DOHH2 (cell line): ENCODE measurements around the gene ETS1.

ENCODE experiments used
- H3F3A ChIP-seq: fragments of 200-600 bp; sonication (generic), shearing (Covaris generic); 2 replicates; pipeline ENCODE4 v1.6.0; 2016; ENCODE audit warnings: antibody characterized with exemption, mild to moderate bottlenecking; ENCODE audit not compliant: control insufficient read depth, insufficient read depth
- H3K27ac ChIP-seq: fragments of 200-600 bp; sonication (generic); 2 replicates; pipeline ENCODE4 v1.5.1; 2014; ENCODE audit warnings: low read depth, mild to moderate bottlenecking, low read length, moderate library complexity
- H3K27me3 ChIP-seq: fragments of 200-600 bp; sonication (generic); 2 replicates; pipeline ENCODE4 v1.6.1; 2014; ENCODE audit warnings: mild to moderate bottlenecking, low read length, mixed read lengths; ENCODE audit not compliant: control insufficient read depth
- H3K36me3 ChIP-seq: fragments of 200-600 bp; sonication (generic); 2 replicates; pipeline ENCODE4 v1.6.1; 2014; ENCODE audit warnings: mild to moderate bottlenecking, low read length, moderate library complexity, mixed read lengths; ENCODE audit not compliant: control insufficient read depth
- H3K4me1 ChIP-seq: fragments of 200-600 bp; sonication (generic); 2 replicates; pipeline ENCODE4 v1.6.1; 2014; ENCODE audit warnings: mild to moderate bottlenecking, low read length, mixed read lengths; ENCODE audit not compliant: control insufficient read depth
- H3K4me2 ChIP-seq: fragments of 200-600 bp; sonication (generic); 2 replicates; pipeline ENCODE4 v1.6.0; 2014; ENCODE audit warnings: mild to moderate bottlenecking, low read length, moderate library complexity
- H3K4me3 ChIP-seq: fragments of 200-600 bp; sonication (generic); 2 replicates; pipeline ENCODE4 v1.5.1; 2014; ENCODE audit warnings: mild to moderate bottlenecking, low read length, mixed read lengths
- H3K79me2 ChIP-seq: fragments of 200-600 bp; sonication (generic); 2 replicates; pipeline ENCODE4 v1.6.1; 2014; ENCODE audit warnings: mild to moderate bottlenecking, low read length, mixed read lengths; ENCODE audit not compliant: control insufficient read depth
- H3K9me2 ChIP-seq: fragments of 200-600 bp; sonication (generic); replicated peaks from 2 replicates; pipeline ENCODE4 v1.6.1; 2014; ENCODE audit warnings: mild to moderate bottlenecking, low read length, mixed read lengths; ENCODE audit not compliant: control insufficient read depth
- H3K9me3 ChIP-seq: fragments of 200-600 bp; sonication (generic); 2 replicates; pipeline ENCODE4 v1.6.1; 2014; ENCODE audit warnings: antibody characterized with exemption, low read length, mixed read lengths; ENCODE audit not compliant: control insufficient read depth, insufficient read depth
- H4K20me1 ChIP-seq: fragments of 200-600 bp; sonication (generic); 2 replicates; pipeline ENCODE4 v1.6.0; 2014; ENCODE audit warnings: low read depth, mild to moderate bottlenecking, antibody characterized with exemption, low read length, moderate library complexity; ENCODE audit not compliant: control insufficient read depth, insufficient read depth
- EZH2phosphoT487 ChIP-seq: fragments of 200-600 bp; sonication (generic); IDR thresholded peaks from 2 replicates; pipeline ENCODE4 v1.6.1; 2017; ENCODE audit warnings: borderline replicate concordance, mild to moderate bottlenecking, antibody characterized with exemption, low read length, moderate library complexity, mixed read lengths
- TF ChIP-seq, protein P1 (sequence below): fragments of 200-600 bp; sonication (generic); IDR thresholded peaks from one replicate; pipeline ENCODE4 v1.5.1; 2014; ENCODE audit warnings: antibody characterized with exemption, mild to moderate bottlenecking, low read depth, low read length; ENCODE audit not compliant: poor library complexity, severe bottlenecking

The ETS1 gene

DNA sequence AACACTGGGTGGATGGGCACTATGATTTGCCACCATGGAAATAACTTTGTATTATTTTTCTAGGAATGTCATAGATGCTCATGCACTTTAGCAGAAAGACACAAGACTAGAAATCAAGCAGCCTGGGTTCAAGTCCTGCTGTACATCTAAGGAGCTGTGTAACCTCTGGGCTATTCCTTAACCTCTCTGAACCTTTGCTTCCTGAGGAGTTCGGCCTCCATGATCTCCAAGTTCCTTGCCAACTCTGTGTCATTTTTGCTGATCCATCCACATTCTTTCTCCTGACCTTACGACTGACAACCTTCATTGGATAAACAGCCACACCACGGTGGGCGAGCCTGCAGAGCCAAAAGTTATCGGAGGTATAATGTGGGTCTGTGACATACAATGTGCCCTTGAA lies 24.1 kb downstream of the ETS1 start:
- Histone ChIP-seq H3K4me1 (peaks cover 90% of the 10 kb centered on the region), H3K27me3 (no peaks in the 10 kb centered on the region), H3K9me3 (no peaks in the 10 kb centered on the region), H3K4me3 (peak overlapping the region; percentile 63), H3K4me2 (peak overlapping the region; percentile 68), H3K36me3 (no peaks in the 10 kb centered on the region), H3K9me2 (no peaks in the 10 kb centered on the region), H3F3A (peaks cover 19% of the 10 kb centered on the region), H3K27ac (peak overlapping the region; percentile 80), H3K79me2 (no peaks in the 10 kb centered on the region), H4K20me1 (no peaks in the 10 kb centered on the region)
- TF ChIP-seq, protein P1, sequence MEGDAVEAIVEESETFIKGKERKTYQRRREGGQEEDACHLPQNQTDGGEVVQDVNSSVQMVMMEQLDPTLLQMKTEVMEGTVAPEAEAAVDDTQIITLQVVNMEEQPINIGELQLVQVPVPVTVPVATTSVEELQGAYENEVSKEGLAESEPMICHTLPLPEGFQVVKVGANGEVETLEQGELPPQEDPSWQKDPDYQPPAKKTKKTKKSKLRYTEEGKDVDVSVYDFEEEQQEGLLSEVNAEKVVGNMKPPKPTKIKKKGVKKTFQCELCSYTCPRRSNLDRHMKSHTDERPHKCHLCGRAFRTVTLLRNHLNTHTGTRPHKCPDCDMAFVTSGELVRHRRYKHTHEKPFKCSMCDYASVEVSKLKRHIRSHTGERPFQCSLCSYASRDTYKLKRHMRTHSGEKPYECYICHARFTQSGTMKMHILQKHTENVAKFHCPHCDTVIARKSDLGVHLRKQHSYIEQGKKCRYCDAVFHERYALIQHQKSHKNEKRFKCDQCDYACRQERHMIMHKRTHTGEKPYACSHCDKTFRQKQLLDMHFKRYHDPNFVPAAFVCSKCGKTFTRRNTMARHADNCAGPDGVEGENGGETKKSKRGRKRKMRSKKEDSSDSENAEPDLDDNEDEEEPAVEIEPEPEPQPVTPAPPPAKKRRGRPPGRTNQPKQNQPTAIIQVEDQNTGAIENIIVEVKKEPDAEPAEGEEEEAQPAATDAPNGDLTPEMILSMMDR: no peak
- TF ChIP-seq EZH2phosphoT487: no peak

DNA sequence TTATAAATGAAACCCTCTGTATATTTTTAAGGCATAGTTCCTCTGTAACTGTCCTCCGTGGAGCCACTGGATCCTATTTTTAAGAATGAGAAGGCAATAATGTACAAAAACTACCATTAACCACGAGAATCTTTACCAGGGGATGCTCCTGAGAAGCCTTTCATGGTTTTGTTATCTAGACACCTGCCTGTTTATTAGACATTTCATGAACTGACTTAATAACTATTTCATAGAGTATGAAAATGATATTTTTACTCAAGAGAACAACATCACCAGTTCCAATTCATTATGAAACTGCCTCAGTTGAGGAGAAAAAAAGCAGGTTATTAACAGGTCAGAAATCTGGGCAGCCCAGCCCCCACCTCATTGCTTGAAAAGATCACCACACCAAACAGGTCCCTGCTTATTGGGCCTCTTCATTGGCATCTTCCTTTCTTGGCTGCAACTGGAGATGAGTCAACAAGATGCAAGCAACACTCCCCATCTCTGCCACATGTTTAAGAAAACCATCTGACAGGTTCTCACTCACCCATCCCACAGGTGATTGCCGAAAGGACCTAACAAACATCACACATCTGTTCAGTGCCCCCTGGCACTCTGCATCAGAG lies 27.8 kb downstream of the ETS1 start:
- H3K9me2 ChIP-seq: no peaks in the 10 kb centered on the region
- H3K27me3 ChIP-seq: no peaks in the 10 kb centered on the region
- H3K4me1 ChIP-seq: peaks cover 83% of the 10 kb centered on the region
- peak overlapping the region; percentile 25 for H3K4me2 ChIP-seq
- no peaks in the 10 kb centered on the region for H4K20me1 ChIP-seq
- 0 out of 2 replicates have a peak overlapping the region, but pooled peaks have one; percentile 7 for H3K4me3 ChIP-seq
- peaks cover 1% of the 10 kb centered on the region; the same call in 1 of the 2 replicates for H3K36me3 ChIP-seq
- no peaks in the 10 kb centered on the region for H3K79me2 ChIP-seq
- H3K27ac ChIP-seq: peak overlapping the region; percentile 32; the same call in 1 of the 2 replicates
- H3K9me3 ChIP-seq: no peaks in the 10 kb centered on the region
- TF ChIP-seq, protein P1: no peak
- TF ChIP-seq EZH2phosphoT487: no peak
- peaks cover 25% of the 10 kb centered on the region for H3F3A ChIP-seq

DNA sequence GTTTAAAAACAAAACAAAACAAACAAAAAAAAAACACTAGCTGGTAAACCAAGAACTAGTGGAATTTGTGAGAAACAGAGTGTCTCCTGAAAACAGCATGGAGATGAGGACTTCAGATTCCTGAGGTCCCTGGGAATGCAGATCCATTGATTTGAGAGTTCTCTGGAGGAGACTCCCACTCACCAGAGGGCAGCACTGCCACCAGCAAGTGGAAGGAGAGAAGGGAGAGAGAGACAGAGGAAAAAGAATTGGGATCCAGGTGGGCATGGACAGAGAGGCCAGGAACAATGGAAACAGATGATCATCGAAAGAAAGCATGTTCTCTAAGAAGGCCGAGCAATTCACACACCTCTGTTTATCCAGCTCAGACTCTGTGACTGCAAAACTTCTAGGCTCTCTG lies 31.8 kb downstream of the ETS1 start:
- Histone ChIP-seq H3K4me2 (peak overlapping the region; percentile 90; the same call in 1 of the 2 replicates), H3K4me3 (no peak overlapping the region), H3F3A (peaks cover 46% of the 10 kb centered on the region), H3K9me3 (no peaks in the 10 kb centered on the region), H3K79me2 (0 out of 2 replicates have a peak, but pooled peaks cover 3% of the 10 kb centered on the region), H3K9me2 (no peaks in the 10 kb centered on the region), H4K20me1 (no peaks in the 10 kb centered on the region), H3K27ac (no peak overlapping the region), H3K36me3 (peaks cover 4% of the 10 kb centered on the region; the same call in 1 of the 2 replicates), H3K4me1 (peaks cover 83% of the 10 kb centered on the region), H3K27me3 (no peaks in the 10 kb centered on the region)
- TF ChIP-seq, protein P1: peak; percentile 66
- no peak for TF ChIP-seq EZH2phosphoT487
